Measurements from ENCODE around the gene LSM7.

LSM7 gene

GRCh38 chr19:2312820-2313501, 15.4 kb downstream of the LSM7 start:
- H3K27me3 ChIP-seq (ENCODE audit: insufficient read depth, low read length, poor library complexity) = peaks cover 5% of the 10 kb centered on the region
- no peak overlapping the region for H4K8ac ChIP-seq (ENCODE audit: low read depth, low read length)
- H3K4me1 ChIP-seq (ENCODE audit: control insufficient read depth, low read depth, low read length) = no peaks in the 10 kb centered on the region
- no peak overlapping the region for H3K4me2 ChIP-seq (ENCODE audit: low read length)
- no peak overlapping the region for H3K56ac ChIP-seq (ENCODE audit: low read length)
- H3K79me1 ChIP-seq (ENCODE audit: low read length) = no peaks in the 10 kb centered on the region
- DNase-seq = peak; percentile 45
- no peak overlapping the region for H3K4me3 ChIP-seq (ENCODE audit: low read length)
- no peak overlapping the region for H2AK5ac ChIP-seq (ENCODE audit: low read length)
- no peak overlapping the region for H3K4ac ChIP-seq (ENCODE audit: low read depth, low read length)
- no peak overlapping the region for H3K27ac ChIP-seq (ENCODE audit: low read depth, low read length)
- H3K23ac ChIP-seq (ENCODE audit: low read length) = no peak overlapping the region
- no peak overlapping the region for H4K5ac ChIP-seq (ENCODE audit: low read length)
- no peak overlapping the region for H2BK15ac ChIP-seq (replicated peaks; ENCODE audit: low read depth)
- no peak overlapping the region for H2BK5ac ChIP-seq (ENCODE audit: low read length)
- H3K18ac ChIP-seq (ENCODE audit: low read length) = no peak overlapping the region
- no peak overlapping the region for H3K9ac ChIP-seq (ENCODE audit: low read length)
- H2BK120ac ChIP-seq (ENCODE audit: low read depth, low read length) = no peak overlapping the region
- no CpG with 5 or more reads among the region's 28 CpGs for WGBS (ENCODE audit: extremely low coverage, insufficient coverage, low lambda C conversion rate)
- no peaks in the 10 kb centered on the region for H3K79me2 ChIP-seq (ENCODE audit: control insufficient read depth, insufficient read depth, low read length)
- H3K36me3 ChIP-seq (ENCODE audit: control insufficient read depth, insufficient read depth, low read length) = no peaks in the 10 kb centered on the region

- H3K4me1 ChIP-seq (ENCODE audit: control insufficient read depth, low read depth, low read length) = no peaks in the 10 kb centered on the region
- no peak overlapping the region for H3K9ac ChIP-seq (ENCODE audit: low read length)
- no peaks in the 10 kb centered on the region for H3K79me2 ChIP-seq (ENCODE audit: control insufficient read depth, insufficient read depth, low read length)
- H2AK5ac ChIP-seq (ENCODE audit: low read length) = no peak overlapping the region
- H3K79me1 ChIP-seq (ENCODE audit: low read length) = no peaks in the 10 kb centered on the region
- H3K36me3 ChIP-seq (ENCODE audit: control insufficient read depth, insufficient read depth, low read length) = no peaks in the 10 kb centered on the region
- no peak overlapping the region for H3K27ac ChIP-seq (ENCODE audit: low read depth, low read length)
- no peak overlapping the region for H2BK5ac ChIP-seq (ENCODE audit: low read length)
- no peak overlapping the region for H3K4me3 ChIP-seq (ENCODE audit: low read length)
- no peak for DNase-seq
- peaks cover 9% of the 10 kb centered on the region for H3K27me3 ChIP-seq (ENCODE audit: insufficient read depth, low read length, poor library complexity)
- no CpG with 5 or more reads among the region's 4 CpGs for WGBS (ENCODE audit: extremely low coverage, insufficient coverage, low lambda C conversion rate)
- no peak overlapping the region for H3K18ac ChIP-seq (ENCODE audit: low read length)
- H3K4ac ChIP-seq (ENCODE audit: low read depth, low read length) = no peak overlapping the region
- H3K56ac ChIP-seq (ENCODE audit: low read length) = no peak overlapping the region
- no peak overlapping the region for H2BK15ac ChIP-seq (replicated peaks; ENCODE audit: low read depth)
- no peak overlapping the region for H3K23ac ChIP-seq (ENCODE audit: low read length)
- H3K4me2 ChIP-seq (ENCODE audit: low read length) = no peak overlapping the region
- no peak overlapping the region for H4K5ac ChIP-seq (ENCODE audit: low read length)
- H2BK120ac ChIP-seq (ENCODE audit: low read depth, low read length) = no peak overlapping the region
- no peak overlapping the region for H4K8ac ChIP-seq (ENCODE audit: low read depth, low read length)
These were observed 17.3 kb downstream of the LSM7 start for GRCh38 chr19:2311093-2311492.

GRCh38 chr19:2309734-2310362, 18.5 kb downstream of the LSM7 start:
- no peak overlapping the region for H3K4ac ChIP-seq (ENCODE audit: low read depth, low read length)
- no peak overlapping the region for H4K8ac ChIP-seq (ENCODE audit: low read depth, low read length)
- no peak overlapping the region for H3K4me2 ChIP-seq (ENCODE audit: low read length)
- H3K9ac ChIP-seq (ENCODE audit: low read length) = no peak overlapping the region
- H2BK15ac ChIP-seq (replicated peaks; ENCODE audit: low read depth) = no peak overlapping the region
- H3K23ac ChIP-seq (ENCODE audit: low read length) = no peak overlapping the region
- H3K56ac ChIP-seq (ENCODE audit: low read length) = no peak overlapping the region
- no peak overlapping the region for H2AK5ac ChIP-seq (ENCODE audit: low read length)
- H3K79me2 ChIP-seq (ENCODE audit: control insufficient read depth, insufficient read depth, low read length) = no peaks in the 10 kb centered on the region
- H3K27me3 ChIP-seq (ENCODE audit: insufficient read depth, low read length, poor library complexity) = peaks cover 9% of the 10 kb centered on the region
- H2BK5ac ChIP-seq (ENCODE audit: low read length) = no peak overlapping the region
- no peak overlapping the region for H4K5ac ChIP-seq (ENCODE audit: low read length)
- H3K18ac ChIP-seq (ENCODE audit: low read length) = no peak overlapping the region
- H3K36me3 ChIP-seq (ENCODE audit: control insufficient read depth, insufficient read depth, low read length) = no peaks in the 10 kb centered on the region
- no CpG with 5 or more reads among the region's 17 CpGs for WGBS (ENCODE audit: extremely low coverage, insufficient coverage, low lambda C conversion rate)
- no peak for DNase-seq
- no peak overlapping the region for H2BK120ac ChIP-seq (ENCODE audit: low read depth, low read length)
- no peaks in the 10 kb centered on the region for H3K79me1 ChIP-seq (ENCODE audit: low read length)
- H3K4me1 ChIP-seq (ENCODE audit: control insufficient read depth, low read depth, low read length) = no peaks in the 10 kb centered on the region
- no peak overlapping the region for H3K4me3 ChIP-seq (ENCODE audit: low read length)
- H3K27ac ChIP-seq (ENCODE audit: low read depth, low read length) = no peak overlapping the region

DNA sequence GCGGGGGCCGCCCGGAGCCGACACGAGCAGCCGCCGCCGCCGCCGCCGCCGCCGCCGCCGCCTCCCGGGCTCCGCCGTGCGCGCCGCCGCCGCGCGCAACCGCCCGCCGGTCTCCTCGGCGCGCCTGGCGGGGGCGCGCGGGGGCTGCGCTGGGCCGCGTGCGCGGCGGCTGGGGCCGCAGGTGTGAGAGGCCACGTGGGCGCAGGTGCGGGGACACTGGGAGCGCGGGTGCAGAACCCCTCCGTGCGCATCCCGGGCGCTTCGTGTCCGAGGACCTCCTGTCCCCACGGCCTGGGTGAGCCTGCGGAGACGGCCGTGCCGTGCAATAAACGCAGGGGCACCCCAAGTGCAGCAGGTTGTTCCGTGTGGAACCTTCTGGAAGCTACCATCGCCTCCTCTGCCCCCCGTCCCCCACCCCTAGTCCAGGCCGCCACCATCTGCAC, 20.3 kb downstream of the LSM7 start, which contains the start of gene LINGO3:
LINGO3 (minus strand) TSS at position 41 of the 443 bp plus-strand sequence. CDS start 16,378 bp downstream, outside the sequence.
- H2BK15ac ChIP-seq (replicated peaks; ENCODE audit: low read depth) = no peak within 1 kb of the TSS
- no peak within 1 kb of the TSS for H4K8ac ChIP-seq (ENCODE audit: low read depth, low read length)
- H3K23ac ChIP-seq (ENCODE audit: low read length) = no peak within 1 kb of the TSS
- H3K9ac ChIP-seq (ENCODE audit: low read length) = no peak within 1 kb of the TSS
- no peak within 1 kb of the TSS for H3K27ac ChIP-seq (ENCODE audit: low read depth, low read length)
- H3K4me2 ChIP-seq (ENCODE audit: low read length) = peak within 1 kb of the TSS; percentile 25
- no peaks in the 10 kb centered on the region for H3K79me2 ChIP-seq (ENCODE audit: control insufficient read depth, insufficient read depth, low read length)
- no peak within 1 kb of the TSS for H3K4ac ChIP-seq (ENCODE audit: low read depth, low read length)
- DNase-seq = no peak
- peak within 1 kb of the TSS; percentile 42 for H3K56ac ChIP-seq (ENCODE audit: low read length)
- H3K18ac ChIP-seq (ENCODE audit: low read length) = no peak within 1 kb of the TSS
- H2AK5ac ChIP-seq (ENCODE audit: low read length) = no peak within 1 kb of the TSS
- WGBS (ENCODE audit: extremely low coverage, insufficient coverage, low lambda C conversion rate) = no CpG with 5 or more reads among the region's 63 CpGs
- no peak within 1 kb of the TSS for H2BK5ac ChIP-seq (ENCODE audit: low read length)
- H3K27me3 ChIP-seq (ENCODE audit: insufficient read depth, low read length, poor library complexity) = peaks cover 9% of the 10 kb centered on the region
- no peaks in the 10 kb centered on the region for H3K79me1 ChIP-seq (ENCODE audit: low read length)
- H3K4me1 ChIP-seq (ENCODE audit: control insufficient read depth, low read depth, low read length) = no peaks in the 10 kb centered on the region
- no peak within 1 kb of the TSS for H4K5ac ChIP-seq (ENCODE audit: low read length)
- H3K4me3 ChIP-seq (ENCODE audit: low read length) = no peak within 1 kb of the TSS
- H3K36me3 ChIP-seq (ENCODE audit: control insufficient read depth, insufficient read depth, low read length) = no peaks in the 10 kb centered on the region
- no peak within 1 kb of the TSS for H2BK120ac ChIP-seq (ENCODE audit: low read depth, low read length)

DNA sequence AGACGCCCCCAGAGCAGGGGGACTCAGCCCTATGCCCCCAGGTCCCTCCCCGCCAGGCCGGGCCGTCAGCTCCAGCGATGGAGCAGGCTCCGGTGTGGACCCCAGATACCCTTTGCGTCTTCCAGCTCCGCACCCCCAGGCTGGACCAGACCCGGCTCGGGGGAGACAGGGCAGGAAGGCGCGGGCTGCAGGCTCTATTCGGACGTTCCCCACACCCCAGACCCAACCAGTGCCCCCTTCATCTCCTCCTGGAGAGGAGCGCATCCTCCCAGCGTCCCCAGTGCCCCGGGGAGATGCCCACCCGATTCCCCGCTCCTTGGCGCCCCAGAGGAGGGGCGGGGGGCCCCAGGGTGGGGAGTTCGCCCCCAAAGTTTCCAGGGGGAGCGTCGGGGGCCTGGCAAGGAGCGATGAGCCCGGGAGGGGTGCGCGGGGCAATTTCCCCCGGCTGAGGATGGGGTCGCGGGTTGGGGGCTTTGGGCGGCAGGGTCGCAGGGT, 20.8 kb downstream of the LSM7 start:
- Histone ChIP-seq H3K4me1 (ENCODE audit: control insufficient read depth, low read depth, low read length) (no peaks in the 10 kb centered on the region), H3K4ac (ENCODE audit: low read depth, low read length) (no peak overlapping the region), H3K9ac (ENCODE audit: low read length) (no peak overlapping the region), H2BK15ac (replicated peaks; ENCODE audit: low read depth) (no peak overlapping the region), H2BK5ac (ENCODE audit: low read length) (no peak overlapping the region), H4K5ac (ENCODE audit: low read length) (no peak overlapping the region), H3K79me2 (ENCODE audit: control insufficient read depth, insufficient read depth, low read length) (no peaks in the 10 kb centered on the region), H3K79me1 (ENCODE audit: low read length) (no peaks in the 10 kb centered on the region), H3K18ac (ENCODE audit: low read length) (no peak overlapping the region), H3K27me3 (ENCODE audit: insufficient read depth, low read length, poor library complexity) (peaks cover 9% of the 10 kb centered on the region), H2BK120ac (ENCODE audit: low read depth, low read length) (no peak overlapping the region), H3K23ac (ENCODE audit: low read length) (no peak overlapping the region), H3K36me3 (ENCODE audit: control insufficient read depth, insufficient read depth, low read length) (no peaks in the 10 kb centered on the region), H3K4me2 (ENCODE audit: low read length) (no peak overlapping the region), H2AK5ac (ENCODE audit: low read length) (no peak overlapping the region), H3K27ac (ENCODE audit: low read depth, low read length) (no peak overlapping the region), H3K56ac (ENCODE audit: low read length) (no peak overlapping the region), H4K8ac (ENCODE audit: low read depth, low read length) (no peak overlapping the region), H3K4me3 (ENCODE audit: low read length) (no peak overlapping the region)
- WGBS (ENCODE audit: extremely low coverage, insufficient coverage, low lambda C conversion rate) = no CpG with 5 or more reads among the region's 33 CpGs
- DNase-seq = no peak

All from mesendoderm (in vitro differentiated cells).